DND-41 (cell line): ENCODE measurements around the gene PLA2G4A.
"Not testable (repeated sequence)": the region's sequence is repeated elsewhere in the genome, so short reads cannot be mapped to it uniquely, and the experiment has no call there.

Experiments used
- ATAC-seq: fragments of 200-7000 bp; cut with Tn5 transposase; 3 replicates; pipeline ENCODE4 v1.9.1; 2021; ENCODE audit warnings: low read depth; ENCODE audit not compliant: insufficient read depth
- DNase-seq: peaks from one replicate; pipeline ENCODE4 v3.0.0-alpha.2; 2020
- H2AFZ ChIP-seq: 2 replicates; pipeline ENCODE4 v1.6.0; 2012; ENCODE audit warnings: low read depth, low read length
- H3K27ac ChIP-seq: 2 replicates; pipeline ENCODE4 v1.5.1; 2012; ENCODE audit warnings: low read length, inconsistent platforms
- H3K27me3 ChIP-seq: fragments of 200-600 bp; sonication (generic); 2 replicates; pipeline ENCODE4 v1.6.0; 2012; ENCODE audit warnings: low read length, mild to moderate bottlenecking, inconsistent platforms; ENCODE audit not compliant: insufficient read depth, poor library complexity
- H3K36me3 ChIP-seq: 2 replicates; pipeline ENCODE4 v1.5.1; 2012; ENCODE audit warnings: low read length, inconsistent platforms; ENCODE audit not compliant: insufficient read depth
- H3K4me1 ChIP-seq: 2 replicates; pipeline ENCODE4 v1.5.1; 2012; ENCODE audit warnings: mild to moderate bottlenecking, low read length; ENCODE audit not compliant: insufficient read depth
- H3K4me2 ChIP-seq: 2 replicates; pipeline ENCODE4 v1.6.0; 2012; ENCODE audit warnings: mild to moderate bottlenecking, moderate library complexity, low read length, inconsistent platforms; ENCODE audit not compliant: insufficient read depth
- H3K4me3 ChIP-seq, 2 experiments: fragments of 200-600 bp in 1 of 2; shearing (Covaris generic) in 1 of 2; 2 replicates each; pipeline ENCODE4 v1.5.1; 2012 to 2016; ENCODE audit warnings: inconsistent platforms in 2 of 2, low read length in 2 of 2, mild to moderate bottlenecking in 2 of 2, low read depth in 1 of 2, moderate library complexity in 1 of 2
- H3K79me2 ChIP-seq: 2 replicates; pipeline ENCODE4 v1.6.0; 2012; ENCODE audit warnings: low read length, inconsistent platforms; ENCODE audit not compliant: insufficient read depth
- H3K9ac ChIP-seq: 2 replicates; pipeline ENCODE4 v1.6.0; 2012; ENCODE audit warnings: low read depth, mild to moderate bottlenecking, inconsistent platforms, low read length, moderate library complexity
- H3K9me3 ChIP-seq: 2 replicates; pipeline ENCODE4 v1.5.1; 2012; ENCODE audit warnings: low read length, moderate library complexity, mild to moderate bottlenecking, inconsistent platforms; ENCODE audit not compliant: insufficient read depth, severe bottlenecking
- H4K20me1 ChIP-seq: 2 replicates; pipeline ENCODE4 v1.6.0; 2012; ENCODE audit warnings: low read length; ENCODE audit not compliant: insufficient read depth
- EZH2 ChIP-seq: IDR thresholded peaks from 3 replicates; pipeline ENCODE4 v1.6.1; 2012; ENCODE audit warnings: borderline replicate concordance, low read depth, mild to moderate bottlenecking, moderate library complexity, low read length, inconsistent platforms; ENCODE audit not compliant: severe bottlenecking
- TF ChIP-seq, protein P1 (sequence below): IDR thresholded peaks from 2 replicates; pipeline ENCODE4 v1.5.1; 2012; ENCODE audit warnings: borderline replicate concordance, low read length, moderate library complexity, mild to moderate bottlenecking; ENCODE audit not compliant: poor library complexity, severe bottlenecking; ENCODE audit errors: extremely low read depth

The PLA2G4A gene

DNA sequence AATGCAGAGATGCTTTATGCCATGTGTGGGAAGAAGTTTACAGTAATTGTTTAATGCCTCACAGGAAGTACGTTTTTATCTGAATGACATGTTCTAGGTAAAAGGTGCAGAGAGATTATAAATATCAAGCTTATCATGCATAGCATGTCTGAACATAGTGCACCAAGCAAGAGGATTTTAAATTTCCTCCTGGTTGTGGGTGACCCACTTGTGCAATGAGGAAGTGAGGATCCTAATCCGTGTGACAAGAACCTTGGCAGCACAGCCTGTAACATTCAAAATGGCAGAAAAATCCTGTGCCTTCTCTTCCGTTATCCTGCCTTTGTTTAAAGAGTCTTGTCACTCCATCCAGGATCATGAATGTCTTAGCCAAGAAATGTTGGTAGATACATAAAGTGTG, 75.6 kb downstream of the PLA2G4A start:
- H3K9me3 ChIP-seq = no peaks in the 10 kb centered on the region
- DNase-seq = no peak

DNA sequence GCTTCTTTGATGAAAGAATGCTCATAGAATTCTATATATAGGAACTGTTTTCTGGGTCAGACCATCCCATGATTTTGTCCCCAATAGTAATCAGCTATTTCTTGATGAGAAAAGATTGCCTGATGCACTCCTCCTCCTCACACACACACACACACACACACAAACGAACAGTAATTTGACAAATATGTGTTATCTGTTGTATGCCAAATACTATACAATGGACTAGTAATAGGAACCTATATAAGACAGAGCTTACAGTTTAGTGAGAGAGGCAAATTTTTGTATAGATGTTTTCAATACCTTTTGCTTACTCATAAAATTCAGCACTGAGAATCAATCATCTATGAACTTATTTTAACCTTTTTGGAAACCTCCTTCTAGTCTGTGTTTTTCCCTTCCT, 76.8 kb downstream of the PLA2G4A start:
- Histone ChIP-seq H3K9ac (no peak overlapping the region), H4K20me1 (no peaks in the 10 kb centered on the region), H3K4me2 (no peak overlapping the region), H2AFZ (no peak overlapping the region), H3K4me3 (no peak overlapping the region), H3K36me3 (no peaks in the 10 kb centered on the region), H3K4me1 (no peaks in the 10 kb centered on the region), H3K9me3 (no peaks in the 10 kb centered on the region), H3K27me3 (no peaks in the 10 kb centered on the region), H3K79me2 (no peaks in the 10 kb centered on the region), H3K27ac (no peak overlapping the region)
- TF ChIP-seq, protein P1, sequence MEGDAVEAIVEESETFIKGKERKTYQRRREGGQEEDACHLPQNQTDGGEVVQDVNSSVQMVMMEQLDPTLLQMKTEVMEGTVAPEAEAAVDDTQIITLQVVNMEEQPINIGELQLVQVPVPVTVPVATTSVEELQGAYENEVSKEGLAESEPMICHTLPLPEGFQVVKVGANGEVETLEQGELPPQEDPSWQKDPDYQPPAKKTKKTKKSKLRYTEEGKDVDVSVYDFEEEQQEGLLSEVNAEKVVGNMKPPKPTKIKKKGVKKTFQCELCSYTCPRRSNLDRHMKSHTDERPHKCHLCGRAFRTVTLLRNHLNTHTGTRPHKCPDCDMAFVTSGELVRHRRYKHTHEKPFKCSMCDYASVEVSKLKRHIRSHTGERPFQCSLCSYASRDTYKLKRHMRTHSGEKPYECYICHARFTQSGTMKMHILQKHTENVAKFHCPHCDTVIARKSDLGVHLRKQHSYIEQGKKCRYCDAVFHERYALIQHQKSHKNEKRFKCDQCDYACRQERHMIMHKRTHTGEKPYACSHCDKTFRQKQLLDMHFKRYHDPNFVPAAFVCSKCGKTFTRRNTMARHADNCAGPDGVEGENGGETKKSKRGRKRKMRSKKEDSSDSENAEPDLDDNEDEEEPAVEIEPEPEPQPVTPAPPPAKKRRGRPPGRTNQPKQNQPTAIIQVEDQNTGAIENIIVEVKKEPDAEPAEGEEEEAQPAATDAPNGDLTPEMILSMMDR = no peak
- no peak for TF ChIP-seq EZH2
- DNase-seq (no peak), ATAC-seq (no peak)

More for the DNA sequence above, 75.6 kb downstream of the PLA2G4A start:
- Histone ChIP-seq H3K4me2 (no peak overlapping the region), H3K9ac (no peak overlapping the region), H3K36me3 (no peaks in the 10 kb centered on the region), H3K4me3 (no peak overlapping the region), H3K79me2 (no peaks in the 10 kb centered on the region), H2AFZ (no peak overlapping the region), H3K27ac (no peak overlapping the region), H4K20me1 (no peaks in the 10 kb centered on the region), H3K4me1 (no peaks in the 10 kb centered on the region), H3K27me3 (no peaks in the 10 kb centered on the region)
- ATAC-seq = no peak
- TF ChIP-seq, protein P1 = no peak
- no peak for TF ChIP-seq EZH2

DNA sequence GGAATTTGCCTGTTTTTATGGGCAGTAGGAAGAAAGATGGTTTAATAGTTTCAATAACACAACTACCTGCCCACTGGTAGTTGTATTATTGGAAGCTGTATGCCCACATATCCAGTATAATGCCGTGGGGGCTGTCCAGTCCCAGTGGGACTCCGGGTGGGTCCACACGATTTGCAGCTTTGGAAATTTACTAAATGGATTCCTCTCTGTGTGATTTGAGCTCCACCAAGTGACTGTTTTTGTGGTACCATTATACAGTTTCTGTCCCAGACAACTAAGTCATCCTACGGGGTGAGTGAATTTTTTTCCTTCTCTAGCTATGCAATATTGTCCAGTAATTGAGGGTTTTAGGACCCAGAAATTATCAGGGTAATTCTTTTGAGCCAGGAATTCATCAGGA, 86.8 kb downstream of the PLA2G4A start:
- H3K27ac ChIP-seq = no peak overlapping the region

DNA sequence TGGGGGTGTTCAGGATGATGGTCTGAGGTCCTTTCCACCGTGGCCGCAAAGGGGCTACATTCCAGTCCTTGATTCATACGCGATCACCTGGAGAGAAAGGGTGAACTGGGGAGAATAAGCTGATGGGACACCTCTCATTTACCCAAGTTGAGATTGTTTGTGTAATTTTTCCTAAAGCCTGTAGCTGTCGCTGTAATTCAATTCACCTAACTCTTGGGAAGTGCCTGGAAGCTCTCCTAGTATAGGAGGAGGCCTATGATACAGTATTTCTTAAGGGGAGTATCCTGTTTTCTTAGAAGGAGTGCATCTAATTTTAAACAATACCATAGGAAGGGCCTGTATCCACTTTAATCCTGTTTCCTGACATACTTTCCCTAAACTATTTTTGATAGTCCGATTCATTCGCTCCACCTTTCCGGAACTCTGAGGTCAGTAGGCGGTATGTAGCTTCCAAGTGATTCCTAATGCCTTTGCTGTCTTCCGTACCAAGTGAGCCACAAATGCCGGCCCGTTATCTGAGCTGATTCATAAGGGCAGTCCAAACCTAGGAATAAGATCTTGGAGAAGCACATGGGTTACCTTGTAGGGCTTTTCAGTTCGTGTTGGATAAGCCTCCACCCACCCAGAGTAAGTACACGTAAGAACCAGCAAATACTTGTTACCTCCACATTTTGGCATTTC, 88.5 kb downstream of the PLA2G4A start:
- DNase-seq, H2AFZ ChIP-seq, H3K36me3 ChIP-seq, H3K4me2 ChIP-seq, H3K4me1 ChIP-seq, H3K4me3 ChIP-seq, H3K27ac ChIP-seq, H3K27me3 ChIP-seq, H3K9me3 ChIP-seq, H3K9ac ChIP-seq, H3K79me2 ChIP-seq, ATAC-seq, H4K20me1 ChIP-seq: not testable (repeated sequence)

More for the DNA sequence above, 86.8 kb downstream of the PLA2G4A start:
- ATAC-seq (no peak), DNase-seq (no peak)
- no peak overlapping the region for H3K9ac ChIP-seq
- H3K4me3 ChIP-seq = no peak overlapping the region
- TF ChIP-seq, protein P1 = no peak
- no peak for TF ChIP-seq EZH2
- no peaks in the 10 kb centered on the region for H3K9me3 ChIP-seq
- H4K20me1 ChIP-seq = no peaks in the 10 kb centered on the region
- no peak overlapping the region for H2AFZ ChIP-seq
- no peaks in the 10 kb centered on the region for H3K4me1 ChIP-seq
- H3K79me2 ChIP-seq = no peaks in the 10 kb centered on the region
- H3K4me2 ChIP-seq = no peak overlapping the region
- H3K36me3 ChIP-seq = no peaks in the 10 kb centered on the region
- H3K27me3 ChIP-seq = no peaks in the 10 kb centered on the region

DNA sequence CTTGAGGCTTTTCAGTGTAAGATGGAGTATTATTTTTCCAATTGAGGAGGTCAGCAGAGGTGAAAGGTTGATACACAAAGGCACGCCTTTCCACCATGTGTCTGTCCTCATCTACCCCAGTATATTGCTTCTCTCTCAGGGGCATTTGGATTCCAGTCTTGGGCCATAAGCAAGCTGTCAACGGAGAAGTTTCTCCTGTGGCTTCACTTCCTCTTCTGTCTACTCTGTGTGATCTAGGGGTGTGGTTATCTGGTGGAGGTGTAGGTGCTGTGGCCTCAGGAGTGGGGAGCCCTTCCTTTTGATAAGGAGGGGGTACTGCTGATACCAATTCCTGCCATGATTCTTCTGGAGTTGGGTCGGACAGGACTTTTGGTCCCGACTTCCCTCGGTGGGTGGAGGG, 92.6 kb downstream of the PLA2G4A start:
- not testable (repeated sequence) for H3K4me2 ChIP-seq, H4K20me1 ChIP-seq, ATAC-seq

DNA sequence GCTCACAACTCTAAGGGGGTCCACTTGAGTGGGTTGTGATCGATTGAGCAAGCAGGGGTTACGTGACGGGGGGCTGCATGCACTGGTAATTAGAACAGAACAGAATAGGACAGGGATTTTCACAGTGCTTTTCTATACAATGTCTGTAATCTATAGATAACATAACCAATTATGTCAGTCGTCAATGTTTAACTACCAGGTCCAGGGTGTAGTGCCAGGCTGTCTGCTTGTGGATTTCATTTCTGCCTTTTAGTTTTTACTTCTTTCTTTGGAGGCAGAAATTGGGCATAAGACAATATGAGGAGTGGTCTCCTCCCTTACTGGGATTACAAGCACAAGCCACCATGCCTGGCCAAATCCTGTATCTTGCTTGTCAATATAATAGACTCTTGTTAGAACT, 94.1 kb downstream of the PLA2G4A start:
- ATAC-seq, H3K27me3 ChIP-seq, H3K36me3 ChIP-seq, H3K27ac ChIP-seq, H3K4me2 ChIP-seq, H4K20me1 ChIP-seq, H3K4me3 ChIP-seq, H3K9me3 ChIP-seq, H3K4me1 ChIP-seq, H3K79me2 ChIP-seq, H2AFZ ChIP-seq, H3K9ac ChIP-seq, DNase-seq: not testable (repeated sequence)

More for the DNA sequence above, 92.6 kb downstream of the PLA2G4A start:
- H2AFZ ChIP-seq, H3K4me3 ChIP-seq, H3K79me2 ChIP-seq, H3K9me3 ChIP-seq, H3K9ac ChIP-seq, H3K27ac ChIP-seq, H3K4me1 ChIP-seq, DNase-seq, H3K36me3 ChIP-seq, H3K27me3 ChIP-seq: not testable (repeated sequence)
